SHP77 (cell line): ENCODE measurements around the gene SLC36A4.
A peak's percentile ranks its signal among the peaks of the same experiment; 100 is the strongest.
"Not testable (repeated sequence)": the region's sequence is repeated elsewhere in the genome, so short reads cannot be mapped to it uniquely, and the experiment has no call there.

ENCODE experiments used
- DNase-seq, 2 experiments: peaks; one replicate each; lab custom pipeline; 2025; lab: John Stamatoyannopoulos, UW

SLC36A4 gene

GRCh38 chr11:93194673-93195291, 3.0 kb downstream of the SLC36A4 start:
- no peak for DNase-seq

GRCh38 chr11:93193731-93194130, 4.1 kb downstream of the SLC36A4 start:
- no peak for DNase-seq

- no peak for DNase-seq
Measured at GRCh38 chr11:93192163-93192562, 5.6 kb downstream of the SLC36A4 start.

- DNase-seq, result no peak
Measured at GRCh38 chr11:93189462-93189861, 8.3 kb downstream of the SLC36A4 start.

GRCh38 chr11:93188726-93189125, 9.1 kb downstream of the SLC36A4 start:
- no peak for DNase-seq

GRCh38 chr11:93187290-93187689, 10.5 kb downstream of the SLC36A4 start:
- DNase-seq, result no peak

GRCh38 chr11:93177891-93178290, 19.9 kb downstream of the SLC36A4 start:
- DNase-seq, result not testable (repeated sequence)

- DNase-seq, result no peak
Measured at GRCh38 chr11:93169950-93170561, 27.7 kb downstream of the SLC36A4 start.

- no peak for DNase-seq
Measured at GRCh38 chr11:93169143-93169542, 28.6 kb downstream of the SLC36A4 start.

GRCh38 chr11:93166862-93167261, 30.9 kb downstream of the SLC36A4 start:
- no peak for DNase-seq

- no peak for DNase-seq
Measured at GRCh38 chr11:93166194-93166593, 31.6 kb downstream of the SLC36A4 start.

GRCh38 chr11:93160808-93161207, 37.0 kb downstream of the SLC36A4 start:
- no peak for DNase-seq

GRCh38 chr11:93160156-93160555, 37.6 kb downstream of the SLC36A4 start:
- no peak for DNase-seq

- DNase-seq, result no peak
Measured at GRCh38 chr11:93159721-93160120, 38.1 kb downstream of the SLC36A4 start.

- no peak for DNase-seq
Measured at GRCh38 chr11:93155738-93156137, 42.1 kb downstream of the SLC36A4 start.

- no peak for DNase-seq
Measured at GRCh38 chr11:93145390-93145915, 52.3 kb downstream of the SLC36A4 start.

GRCh38 chr11:93143800-93144199, 54.0 kb downstream of the SLC36A4 start:
- no peak for DNase-seq

GRCh38 chr11:93143186-93143585, 54.6 kb downstream of the SLC36A4 start:
- DNase-seq, result no peak

- DNase-seq, result no peak
Measured at GRCh38 chr11:93133488-93134109, 64.2 kb downstream of the SLC36A4 start.

- DNase-seq, result no peak
Measured at GRCh38 chr11:93132836-93133235, 65.0 kb downstream of the SLC36A4 start.

- peak; percentile 28 to 51 for DNase-seq
Measured at GRCh38 chr11:93131709-93132108, 66.1 kb downstream of the SLC36A4 start.

GRCh38 chr11:93128574-93128973, 69.2 kb downstream of the SLC36A4 start:
- DNase-seq, result no peak

- DNase-seq, result no peak
Measured at GRCh38 chr11:93123351-93123898, 74.4 kb downstream of the SLC36A4 start.
